ENCODE measurements around the gene LRP6. TPM values are rescaled to one million over a fixed set of nuclear protein-coding genes. Genes with fewer than 3 reads are reported as not detected.

LRP6 gene
- total RNA-seq, 4 donors from 2014 or later = 4.3 to 18.7 (median 9.0) TPM

DNA sequence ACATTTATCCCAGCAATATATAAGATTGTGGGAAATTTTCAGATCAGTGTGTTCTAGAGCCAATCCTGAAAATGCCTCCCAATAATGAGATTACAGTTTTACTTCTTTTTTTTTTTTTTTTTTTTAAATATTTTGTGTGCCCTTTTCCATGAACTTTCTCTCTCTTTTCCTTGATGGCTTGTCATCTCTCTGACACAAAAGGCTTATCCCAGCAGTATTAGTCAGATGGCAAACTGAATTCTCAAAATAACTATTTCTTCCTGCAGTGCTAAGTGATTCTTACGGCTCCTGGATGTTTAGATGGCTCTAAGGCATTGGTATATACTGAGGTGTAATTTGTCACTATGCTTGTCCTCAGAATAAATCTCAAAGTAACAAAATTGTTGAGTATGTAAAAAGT lies 86.7 kb downstream of the LRP6 start:
- no peak overlapping the region for H3K4me3 ChIP-seq
- no peak overlapping the region for H3K27ac ChIP-seq
- intact Hi-C loops (cut with DNase I) = no loop called here
- peaks cover 0 to 19% (median 0%) of the 10 kb centered on the region in 3 donors for H3K4me1 ChIP-seq
- H3K27me3 ChIP-seq = no peaks in the 10 kb centered on the region
- TF ChIP-seq CTCF (IDR thresholded peaks at IDR 0.05) (no peak), POLR2A (IDR thresholded peaks at IDR 0.05) (no peak)
- DNase-seq = no peak
- H3K36me3 ChIP-seq = peaks cover 0 to 5% (median 0%) of the 10 kb centered on the region in 3 donors
- WGBS, 2 donors = 0 to 24% methylated on average over 1 of the region's 1 CpG
- H3K9me3 ChIP-seq = no peaks in the 10 kb centered on the region

DNA sequence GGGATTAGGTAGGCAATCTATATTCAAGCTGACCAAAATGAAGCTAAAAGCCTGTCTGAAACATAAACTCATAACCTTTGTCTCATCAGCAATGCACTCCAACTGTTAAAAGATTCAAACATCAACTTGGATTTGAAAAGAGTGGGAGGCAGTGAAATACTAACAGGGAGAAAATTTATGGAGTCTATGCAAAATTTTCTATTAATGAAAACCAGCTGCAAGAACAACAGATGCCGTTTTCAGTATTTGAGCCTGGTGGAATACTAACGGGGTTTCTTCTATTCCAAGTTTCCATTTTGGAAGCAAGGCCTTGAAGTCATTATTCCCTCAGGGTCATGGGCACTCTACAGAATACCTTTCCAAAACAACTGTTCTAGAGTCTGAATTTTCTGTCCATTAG lies 88.3 kb downstream of the LRP6 start:
- no peak for TF ChIP-seq POLR2A (IDR thresholded peaks at IDR 0.05)
- no peak for TF ChIP-seq CTCF (IDR thresholded peaks at IDR 0.05)
- no peaks in the 10 kb centered on the region for H3K9me3 ChIP-seq
- intact Hi-C loops (cut with DNase I) = no loop called here

DNA sequence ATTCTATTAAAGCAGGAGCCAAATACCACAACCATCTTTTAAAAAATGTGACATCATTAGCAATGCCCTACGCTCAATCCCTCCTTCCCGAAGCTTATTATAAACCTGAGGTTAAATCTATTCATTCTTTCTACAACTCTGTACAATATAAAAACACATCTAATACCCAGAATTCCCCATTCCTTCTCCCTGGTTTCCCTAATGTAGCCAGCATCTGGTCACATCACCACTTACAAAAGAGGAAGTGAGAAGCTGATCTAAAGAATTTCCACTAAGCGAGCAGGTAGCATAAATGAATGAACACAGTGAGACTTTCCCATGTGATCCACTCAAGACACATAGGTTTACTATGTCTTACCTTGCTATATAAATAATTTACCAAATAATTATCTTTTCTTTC lies 90.4 kb downstream of the LRP6 start:
- no peak overlapping the region for H3K27ac ChIP-seq
- no peaks in the 10 kb centered on the region for H3K27me3 ChIP-seq
- H3K36me3 ChIP-seq = peaks cover 0 to 5% (median 0%) of the 10 kb centered on the region in 3 donors
- no peak overlapping the region for H3K4me3 ChIP-seq
- intact Hi-C loops (cut with DNase I) = no loop called here
- 81 to 90% methylated on average over 3 of the region's 3 CpGs for WGBS, 2 donors
- H3K4me1 ChIP-seq = peaks cover 0 to 29% (median 8%) of the 10 kb centered on the region in 3 donors
- no peak for TF ChIP-seq CTCF (IDR thresholded peaks at IDR 0.05)
- TF ChIP-seq POLR2A (IDR thresholded peaks at IDR 0.05) = no peak
- no peaks in the 10 kb centered on the region for H3K9me3 ChIP-seq
- DNase-seq = no peak

More for the DNA sequence above, 88.3 kb downstream of the LRP6 start:
- H3K36me3 ChIP-seq = peaks cover 0 to 5% (median 0%) of the 10 kb centered on the region in 3 donors
- no peaks in the 10 kb centered on the region for H3K27me3 ChIP-seq
- no peak overlapping the region for H3K27ac ChIP-seq
- no peak for DNase-seq
- 69 to 77% methylated on average over 2 of the region's 2 CpGs for WGBS, 2 donors
- no peak overlapping the region for H3K4me3 ChIP-seq
- H3K4me1 ChIP-seq = peaks cover 0 to 26% (median 0%) of the 10 kb centered on the region in 3 donors

DNA sequence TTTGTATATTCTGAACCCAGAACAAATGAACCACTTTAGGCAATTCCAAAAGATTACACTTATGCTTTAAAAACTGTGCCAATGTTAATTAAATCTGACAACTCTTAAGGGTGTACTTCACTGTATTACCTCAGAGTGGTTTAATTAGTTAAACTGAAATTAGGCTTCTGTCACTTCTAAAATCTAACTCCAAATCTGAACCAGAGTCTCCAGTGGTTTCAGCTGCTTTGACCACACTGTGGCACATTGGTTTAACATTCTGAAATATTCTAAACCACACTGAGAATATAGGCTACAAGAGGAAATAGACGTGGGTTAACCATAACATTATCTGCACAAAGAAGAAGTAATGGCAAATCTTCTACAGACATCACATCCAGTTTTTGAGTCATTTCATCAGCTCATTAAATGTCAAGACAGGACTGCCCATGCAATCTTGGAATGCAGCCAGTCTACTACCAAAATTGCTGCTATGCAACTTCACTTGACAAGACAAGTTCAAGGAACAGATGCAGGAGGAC lies 94.8 kb downstream of the LRP6 start:
- H3K36me3 ChIP-seq = no peaks in the 10 kb centered on the region
- no peaks in the 10 kb centered on the region for H3K9me3 ChIP-seq
- H3K27me3 ChIP-seq = no peaks in the 10 kb centered on the region
- TF ChIP-seq CTCF (IDR thresholded peaks at IDR 0.05) (no peak), POLR2A (IDR thresholded peaks at IDR 0.05) (no peak)
- intact Hi-C loops (cut with DNase I) = no loop called here
- no peak overlapping the region for H3K4me3 ChIP-seq
- 10 to 35% methylated on average over 1 of the region's 1 CpG for WGBS, 2 donors
- peaks cover 0 to 21% (median 8%) of the 10 kb centered on the region in 3 donors for H3K4me1 ChIP-seq
- H3K27ac ChIP-seq = no peak overlapping the region
- DNase-seq = no peak

GRCh38 chr12:12167847-12168246 lies 99.0 kb downstream of the LRP6 start:
- intact Hi-C loops (cut with DNase I) = no loop called here
- H3K36me3 ChIP-seq = peaks cover 0 to 12% (median 0%) of the 10 kb centered on the region in 3 donors
- no peaks in the 10 kb centered on the region for H3K9me3 ChIP-seq
- no peaks in the 10 kb centered on the region for H3K27me3 ChIP-seq
- TF ChIP-seq CTCF (IDR thresholded peaks at IDR 0.05) (no peak), POLR2A (IDR thresholded peaks at IDR 0.05) (no peak)
- no peak overlapping the region for H3K4me3 ChIP-seq
- H3K27ac ChIP-seq = no peak overlapping the region
- no peak for DNase-seq
- WGBS, 2 donors = 78 to 95% methylated on average over 1 of the region's 1 CpG
- H3K4me1 ChIP-seq = peaks cover 0 to 12% (median 8%) of the 10 kb centered on the region in 3 donors
